AG04449 (cell line): Measurements from ENCODE around the gene PPP1R14B.

Experiments used
- CTCF ChIA-PET: fragments of 350-600 bp; formaldehyde crosslinking; extraction: SDS; loops from one replicate; lab custom pipeline; 2021; ENCODE audit warnings: antibody characterized with exemption; lab: Yijun Ruan, JAX
- POLR2A ChIA-PET: fragments of 400-600, 350-600 bp; formaldehyde crosslinking; extraction: SDS; loops from one replicate; lab custom pipeline; 2020; ENCODE audit warnings: antibody characterized with exemption, inconsistent platforms; lab: Yijun Ruan, JAX
- DNase-seq: peaks from one replicate; pipeline ENCODE4 v3.0.0-alpha.2; 2010; ENCODE audit warnings: low read depth, low spot score
- H3K4me3 ChIP-seq: 2 replicates; pipeline ENCODE4 v1.5.1; 2011; ENCODE audit warnings: low read depth, mild to moderate bottlenecking, control low read depth, low read length
- TF ChIP-seq, protein P1 (sequence below): IDR thresholded peaks from one replicate; pipeline ENCODE4 v1.5.1; 2011; ENCODE audit warnings: mild to moderate bottlenecking, moderate library complexity, low read length, control low read depth, inconsistent platforms; ENCODE audit not compliant: insufficient read depth; ENCODE audit errors: missing control alignments

Gene PPP1R14B

GRCh38 chr11:64253481-64253880 lies 6.7 kb upstream of the PPP1R14B start:
- CTCF ChIA-PET, result interaction anchor here (0.6 to 1.7 kb wide), 4 partner anchors 8 to 69 kb away, joined by 3 to 8 read pairs (median 3); no protein-coding TSS in a partner anchor
- TF ChIP-seq, protein P1, sequence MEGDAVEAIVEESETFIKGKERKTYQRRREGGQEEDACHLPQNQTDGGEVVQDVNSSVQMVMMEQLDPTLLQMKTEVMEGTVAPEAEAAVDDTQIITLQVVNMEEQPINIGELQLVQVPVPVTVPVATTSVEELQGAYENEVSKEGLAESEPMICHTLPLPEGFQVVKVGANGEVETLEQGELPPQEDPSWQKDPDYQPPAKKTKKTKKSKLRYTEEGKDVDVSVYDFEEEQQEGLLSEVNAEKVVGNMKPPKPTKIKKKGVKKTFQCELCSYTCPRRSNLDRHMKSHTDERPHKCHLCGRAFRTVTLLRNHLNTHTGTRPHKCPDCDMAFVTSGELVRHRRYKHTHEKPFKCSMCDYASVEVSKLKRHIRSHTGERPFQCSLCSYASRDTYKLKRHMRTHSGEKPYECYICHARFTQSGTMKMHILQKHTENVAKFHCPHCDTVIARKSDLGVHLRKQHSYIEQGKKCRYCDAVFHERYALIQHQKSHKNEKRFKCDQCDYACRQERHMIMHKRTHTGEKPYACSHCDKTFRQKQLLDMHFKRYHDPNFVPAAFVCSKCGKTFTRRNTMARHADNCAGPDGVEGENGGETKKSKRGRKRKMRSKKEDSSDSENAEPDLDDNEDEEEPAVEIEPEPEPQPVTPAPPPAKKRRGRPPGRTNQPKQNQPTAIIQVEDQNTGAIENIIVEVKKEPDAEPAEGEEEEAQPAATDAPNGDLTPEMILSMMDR, result no peak
- no peak for DNase-seq
- peak overlapping the region; percentile 82; the same call in 1 of the 2 replicates for H3K4me3 ChIP-seq
- POLR2A ChIA-PET, result no interaction called here

GRCh38 chr11:64253043-64253442 lies 6.3 kb upstream of the PPP1R14B start:
- H3K4me3 ChIP-seq, result peak overlapping the region; percentile 82
- ChIA-PET CTCF (interaction anchor here (1.2 to 10.8 kb wide), 8 partner anchors 8 to 65 kb away, joined by 3 to 224 read pairs (median 12); partner anchors contain the start of genes FERMT3 and PRDX5), POLR2A (interaction anchor here (1.1 to 1.9 kb wide), 5 partner anchors 9 to 49 kb away, joined by 3 to 18 read pairs (median 13); partner anchors contain the start of gene FKBP2)
- TF ChIP-seq, protein P1, result no peak
- no peak for DNase-seq

DNA sequence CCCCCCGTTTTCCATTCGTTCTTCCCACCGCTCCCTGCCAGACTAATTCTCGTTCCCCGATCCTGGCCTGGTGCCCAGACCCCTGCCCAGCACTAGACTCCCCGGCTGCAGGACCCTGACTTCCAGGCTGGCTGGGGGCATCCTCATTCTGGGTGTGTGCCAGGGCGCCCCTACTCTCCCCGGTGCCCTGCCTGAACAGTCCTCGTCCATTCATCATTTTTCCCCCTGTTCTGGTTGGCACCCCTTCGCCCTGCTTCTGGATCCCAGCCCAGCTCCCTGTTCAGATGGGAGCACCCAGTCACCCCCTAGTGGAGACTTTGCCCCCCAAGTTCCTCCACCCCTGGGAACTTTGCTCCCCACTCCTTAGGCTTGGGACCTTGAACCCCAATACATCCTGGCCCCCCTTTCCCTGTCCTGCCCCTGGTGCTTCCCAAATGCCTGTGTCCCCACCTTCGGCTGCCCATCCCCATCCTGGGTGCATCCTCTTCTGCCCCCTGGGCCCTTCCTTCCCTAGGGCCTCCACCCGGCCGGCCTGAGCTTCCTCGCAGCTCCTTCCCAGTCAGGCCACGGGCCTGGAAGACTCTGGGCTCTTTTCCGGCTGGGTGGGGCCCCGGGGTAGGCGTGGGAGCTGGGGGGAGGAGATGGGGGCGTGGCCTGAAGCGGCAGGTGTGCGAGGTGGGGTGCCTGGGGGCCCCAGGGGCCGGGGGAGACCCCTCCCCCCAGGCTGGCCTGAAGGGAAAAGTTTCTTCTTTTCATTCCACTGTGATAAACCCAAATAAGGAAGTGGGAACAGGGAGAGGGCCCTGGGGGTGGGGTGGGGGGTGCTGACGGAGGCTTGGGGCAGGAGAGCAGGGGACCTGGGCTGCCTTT lies 5.5 kb upstream of the PPP1R14B start:
- ChIA-PET CTCF (interaction anchor here (0.7 to 10.8 kb wide), 20 partner anchors 9 to 468 kb away, joined by 3 to 224 read pairs (median 8); partner anchors contain the start of genes CATSPERZ, ESRRA, FERMT3 and FKBP2), POLR2A (interaction anchor here (0.7 to 1.9 kb wide), 10 partner anchors 9 to 66 kb away, joined by 3 to 18 read pairs (median 5); partner anchors contain the start of genes FKBP2 and STIP1)
- H3K4me3 ChIP-seq, result peak overlapping the region; percentile 82
- TF ChIP-seq, protein P1, result peak; percentile 44
- no peak for DNase-seq

GRCh38 chr11:64251753-64252002 lies 4.9 kb upstream of the PPP1R14B start:
- POLR2A ChIA-PET, result interaction anchor here (1.2 to 1.9 kb wide), 7 partner anchors 10 to 66 kb away, joined by 3 to 18 read pairs (median 5); partner anchors contain the start of genes FKBP2 and STIP1
- peak overlapping the region; percentile 82 for H3K4me3 ChIP-seq
- TF ChIP-seq, protein P1, result no peak
- no peak for DNase-seq
- CTCF ChIA-PET, result interaction anchor here (0.7 to 10.8 kb wide), 23 partner anchors 9 to 468 kb away, joined by 3 to 224 read pairs (median 7); partner anchors contain the start of genes CATSPERZ, ESRRA, FERMT3 and FKBP2

- H3K4me3 ChIP-seq, result peak within 1 kb of the TSS; percentile 82
- ChIA-PET POLR2A (interaction anchor here (1.2 to 1.9 kb wide), 5 partner anchors 13 to 65 kb away, joined by 3 to 18 read pairs (median 5); partner anchors contain the start of gene STIP1), CTCF (interaction anchor here (0.6 to 10.8 kb wide), 28 partner anchors 8 to 469 kb away, joined by 3 to 224 read pairs (median 6); partner anchors contain the start of genes CATSPERZ, ESRRA, FERMT3 and FKBP2)
- TF ChIP-seq, protein P1, result peak; percentile 68
- DNase-seq, result no peak
These were observed 4.4 kb upstream of the PPP1R14B start, which contains the start of gene PLCB3 for GRCh38 chr11:64251016-64251752. PLCB3 (plus strand) TSS chr11:64251530; CDS start chr11:64251650, 120 bp downstream.
